Islet of Langerhans (tissue), 1 donor: ENCODE measurements around the gene JAM3.
"Not testable (repeated sequence)": the region's sequence is repeated elsewhere in the genome, so short reads cannot be mapped to it uniquely, and the experiment has no call there.

Experiments used
- FAIRE-seq: peaks from one replicate; lab custom pipeline; 2011; peaks lifted over from hg19 to GRCh38; lab: Jason Lieb, UNC

Gene JAM3

DNA sequence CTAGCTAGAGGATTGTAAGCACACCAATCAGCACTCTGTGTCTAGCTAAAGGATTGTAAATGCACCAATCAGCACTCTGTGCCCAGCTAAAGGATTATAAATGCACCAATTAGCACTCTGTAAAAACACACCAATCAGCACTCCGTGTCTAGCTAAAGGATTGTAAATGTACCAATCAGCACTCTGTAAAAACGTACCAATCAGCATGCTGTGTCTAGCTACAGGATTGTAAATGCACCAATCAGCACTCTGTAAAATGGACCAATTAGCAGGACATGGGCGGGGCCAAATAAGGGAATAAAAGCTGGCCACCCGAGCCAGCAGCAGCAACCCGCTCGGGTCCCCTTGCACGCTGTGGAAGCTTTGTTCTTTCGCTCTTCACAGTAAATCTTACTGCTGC is 119.2 kb downstream of the JAM3 start:
- FAIRE-seq = not testable (repeated sequence)

DNA sequence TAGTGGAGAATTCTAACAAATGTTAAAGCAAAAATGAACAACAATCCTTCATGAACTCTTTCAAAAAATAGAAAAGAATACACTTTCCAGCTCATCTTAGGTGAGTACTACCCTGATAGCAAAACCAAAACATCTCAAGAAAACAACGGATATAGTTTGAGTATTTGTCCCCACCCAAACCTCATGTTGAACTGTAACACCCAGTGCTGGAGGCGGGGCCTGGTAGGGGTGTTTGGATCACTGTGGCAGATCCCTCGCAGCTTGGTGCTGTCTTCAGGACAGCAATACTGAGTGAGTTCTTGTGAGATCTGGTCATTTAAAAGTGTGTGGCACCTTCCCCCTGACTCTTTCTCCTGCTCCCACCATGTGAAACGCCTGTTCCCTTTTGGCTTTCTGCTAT is 127.9 kb downstream of the JAM3 start:
- FAIRE-seq = no peak

- no peak for FAIRE-seq
Observed at GRCh38 chr11:134199531-134199930, 130.7 kb downstream of the JAM3 start.

- no peak for FAIRE-seq
Observed at GRCh38 chr11:134200688-134201087, 131.8 kb downstream of the JAM3 start.
